IMR-90 (cell line): Measurements from ENCODE around the gene GPRC5C. TPM values are rescaled to one million over a fixed set of nuclear protein-coding genes. Genes with fewer than 3 reads are reported as not detected.

ENCODE experiments used
- ATAC-seq: fragments of 200-7000 bp; cut with Tn5 transposase; 2 replicates; pipeline ENCODE4 v1.9.1; 2020; ENCODE audit warnings: low read depth, mild to moderate bottlenecking, moderate library complexity
- BruUV-seq: library from RNA; stranded (reverse); fragments of 400-500 nt; replicated peaks from 2 replicates; lab custom pipeline; 2021; lab: Mats Ljungman, UMichigan
- CTCF ChIA-PET: fragments of 300-600 bp; formaldehyde crosslinking; extraction: SDS; loops from one replicate; lab custom pipeline; 2021; ENCODE audit warnings: antibody characterized with exemption; lab: Yijun Ruan, JAX
- POLR2A ChIA-PET: fragments of 300-600 bp; sonication (Branson Sonifier 250); formaldehyde crosslinking; loops from one replicate; lab custom pipeline; 2022; ENCODE audit warnings: antibody characterized with exemption; ENCODE audit not compliant: unreplicated experiment; lab: Charles Lee
- DNase-seq: peaks from one replicate; pipeline ENCODE4 v3.0.0; 2013
- H2AFZ ChIP-seq: replicated peaks from 2 replicates; pipeline ENCODE3; 2013; ENCODE audit warnings: low read length, mild to moderate bottlenecking; ENCODE audit not compliant: poor library complexity
- H2AK5ac ChIP-seq: 2 replicates; pipeline ENCODE4 v1.6.1; 2013; ENCODE audit warnings: low read depth, low read length, inconsistent platforms
- H2AK9ac ChIP-seq: replicated peaks from 2 replicates; pipeline ENCODE3; 2013; ENCODE audit warnings: mild to moderate bottlenecking, low read depth, low read length, moderate library complexity; ENCODE audit not compliant: poor library complexity
- H2BK120ac ChIP-seq: 2 replicates; pipeline ENCODE4 v1.6.1; 2013; ENCODE audit warnings: low read depth, low read length, inconsistent platforms
- H2BK15ac ChIP-seq: 3 replicates; pipeline ENCODE4 v1.6.1; 2013; ENCODE audit warnings: low read depth, low read length, inconsistent platforms
- H2BK20ac ChIP-seq: 2 replicates; pipeline ENCODE4 v1.6.1; 2013; ENCODE audit warnings: low read depth, mild to moderate bottlenecking, inconsistent platforms, low read length, moderate library complexity
- H2BK5ac ChIP-seq: 2 replicates; pipeline ENCODE4 v1.6.1; 2013; ENCODE audit warnings: mild to moderate bottlenecking, low read depth, low read length, inconsistent platforms; ENCODE audit not compliant: poor library complexity, severe bottlenecking
- H3K14ac ChIP-seq: replicated peaks from 2 replicates; pipeline ENCODE4 v1.6.1; 2013; ENCODE audit warnings: low read depth, low read length, inconsistent platforms
- H3K18ac ChIP-seq: 2 replicates; pipeline ENCODE4 v1.6.1; 2013; ENCODE audit warnings: low read depth, low read length, control low read depth
- H3K23ac ChIP-seq: 2 replicates; pipeline ENCODE4 v1.6.1; 2013; ENCODE audit warnings: low read depth, low read length, inconsistent platforms
- H3K27ac ChIP-seq: 2 replicates; pipeline ENCODE4 v1.5.1; 2013; ENCODE audit warnings: mild to moderate bottlenecking, control low read depth, low read length; ENCODE audit not compliant: insufficient read depth
- H3K27me3 ChIP-seq: 2 replicates; pipeline ENCODE4 v1.6.1; 2013; ENCODE audit warnings: low read length; ENCODE audit not compliant: control insufficient read depth, insufficient read depth
- H3K36me3 ChIP-seq: 2 replicates; pipeline ENCODE4 v1.6.1; 2013; ENCODE audit warnings: low read length, mixed read lengths; ENCODE audit not compliant: control insufficient read depth, insufficient read depth
- H3K4ac ChIP-seq: 2 replicates; pipeline ENCODE4 v1.6.1; 2013; ENCODE audit warnings: low read depth, low read length, inconsistent platforms
- H3K4me1 ChIP-seq: 2 replicates; pipeline ENCODE4 v1.6.1; 2013; ENCODE audit warnings: low read length, mixed read lengths; ENCODE audit not compliant: control insufficient read depth, insufficient read depth
- H3K4me2 ChIP-seq: 2 replicates; pipeline ENCODE4 v1.6.1; 2013; ENCODE audit warnings: low read depth, mild to moderate bottlenecking, control low read depth, low read length, moderate library complexity
- H3K4me3 ChIP-seq: 2 replicates; pipeline ENCODE4 v1.5.1; 2013; ENCODE audit warnings: low read depth, mild to moderate bottlenecking, control low read depth, low read length, moderate library complexity; ENCODE audit not compliant: insufficient read depth
- H3K56ac ChIP-seq: 2 replicates; pipeline ENCODE4 v1.6.1; 2013; ENCODE audit warnings: low read length, inconsistent platforms; ENCODE audit not compliant: insufficient read depth; ENCODE audit errors: extremely low read depth
- H3K79me1 ChIP-seq, 2 experiments: 2 replicates each; pipeline ENCODE4 v1.6.1; 2013; ENCODE audit warnings: low read length in 2 of 2, inconsistent platforms in 1 of 2, low read depth in 1 of 2
- H3K9ac ChIP-seq: 2 replicates; pipeline ENCODE4 v1.6.1; 2013; ENCODE audit warnings: low read depth, low read length, control low read depth
- H3K9me1 ChIP-seq: 2 replicates; pipeline ENCODE4 v1.6.1; 2013; ENCODE audit warnings: low read length, inconsistent platforms; ENCODE audit not compliant: insufficient read depth
- H3K9me3 ChIP-seq: 2 replicates; pipeline ENCODE4 v1.6.1; 2013; ENCODE audit warnings: low read length; ENCODE audit not compliant: control insufficient read depth, insufficient read depth
- H4K20me1 ChIP-seq: 2 replicates; pipeline ENCODE4 v1.6.1; 2013; ENCODE audit warnings: low read length, inconsistent platforms; ENCODE audit not compliant: insufficient read depth
- H4K5ac ChIP-seq: 2 replicates; pipeline ENCODE4 v1.6.1; 2013; ENCODE audit warnings: mild to moderate bottlenecking, low read depth, low read length, control low read depth
- H4K8ac ChIP-seq, 2 experiments: 2 replicates each; pipeline ENCODE4 v1.6.1; 2013; ENCODE audit warnings: low read depth in 2 of 2, low read length in 2 of 2, control low read depth in 1 of 2, inconsistent platforms in 1 of 2
- H4K91ac ChIP-seq: 2 replicates; pipeline ENCODE4 v1.6.1; 2013; ENCODE audit warnings: low read depth, low read length, inconsistent platforms; ENCODE audit not compliant: insufficient read depth
- BHLHE40 ChIP-seq: fragments of 150-350 bp; IDR thresholded peaks from 2 replicates; pipeline ENCODE4 v1.6.1; 2016; ENCODE audit warnings: mild to moderate bottlenecking, low read depth, low read length
- CHD1 ChIP-seq: IDR thresholded peaks from 2 replicates; pipeline ENCODE4 v1.6.1; 2012; ENCODE audit warnings: low read depth, low read length, improper control_type of control experiment
- WGBS, 2 experiments: methylation state at CpG; one replicate each; pipeline versions ENCODE4 v1.1.5 to v1.1.7; 2013; ENCODE audit warnings: missing lambda C conversion rate in 2 of 2; ENCODE audit not compliant: insufficient read length in 1 of 2; ENCODE audit errors: extremely low coverage in 2 of 2; 5-methylcytosine and 5-hydroxymethylcytosine counted together
- dilution Hi-C: fragments of 300-500 bp; cut with HindIII; formaldehyde crosslinking; loops from one replicate; pipeline ENCODE4 v1.14.3; 2018; ENCODE audit warnings: low sequenced_read_pairs; ENCODE audit not compliant: unreplicated experiment
- in situ Hi-C: fragments of 300-500 bp; cut with MboI; formaldehyde crosslinking; loops from 3 replicates; pipeline ENCODE4 v1.14.3; 2019; ENCODE audit warnings: low sequenced_read_pairs, inconsistent platforms, mixed read lengths
- intact Hi-C: fragments of 100-400 bp; cut with micrococcal nuclease; formaldehyde crosslinking; loops from 2 replicates; pipeline ENCODE4 v1.10.0; 2022
- polyA plus RNA-seq, 3 experiments: library from polyadenylated mRNA; depleted of rRNA; stranded (reverse); fragments of >200 nt; gene quantifications; 2 replicates each; pipeline ENCODE4 v1.2.3, GENCODE V29; 2012; ENCODE audit warnings: low replicate concordance in 1 of 3
- total RNA-seq: library from RNA; depleted of rRNA; stranded (reverse); fragments of >200 nt; gene quantifications from 2 replicates; pipeline ENCODE4 v1.2.3, GENCODE V29; 2012

The GPRC5C gene
- total and polyA plus RNA-seq, 2 of the 4 experiments (the other 2 are of a cell fraction) = not detected

- no TSS peak for BruUV-seq
- no peak overlapping the region for H2BK5ac ChIP-seq
Measured at GRCh38 chr17:74413491-74413890, 18.4 kb upstream of the GPRC5C start.

More at GRCh38 chr17:74413491-74413890, 18.4 kb upstream of the GPRC5C start:
- Histone ChIP-seq H2AK9ac (no peak overlapping the region), H3K4me3 (no peak overlapping the region), H4K5ac (no peak overlapping the region), H3K18ac (no peak overlapping the region), H3K4me2 (no peak overlapping the region), H2BK20ac (no peak overlapping the region), H2BK15ac (no peak overlapping the region), H3K4me1 (no peaks in the 10 kb centered on the region), H3K56ac (no peak overlapping the region), H3K27ac (no peak overlapping the region), H3K9me3 (peaks cover 32% of the 10 kb centered on the region), H3K23ac (no peak overlapping the region), H3K79me1 (no peaks in the 10 kb centered on the region), H4K20me1 (no peaks in the 10 kb centered on the region), H2AFZ (no peak overlapping the region), H4K91ac (no peak overlapping the region), H2BK120ac (no peak overlapping the region), H3K9me1 (no peaks in the 10 kb centered on the region), H3K4ac (no peak overlapping the region), H3K36me3 (no peaks in the 10 kb centered on the region), H2AK5ac (no peak overlapping the region), H3K14ac (no peak overlapping the region), H3K9ac (no peak overlapping the region), H4K8ac (no peak overlapping the region), H3K27me3 (no peaks in the 10 kb centered on the region)
- POLR2A ChIA-PET = no interaction called here
- ATAC-seq (no peak), DNase-seq (no peak)
- TF ChIP-seq CHD1 = no peak
- TF ChIP-seq BHLHE40 = no peak
- 38% methylated on average over 5 of the region's 7 CpGs; no CpG with 5 or more reads in 1 of the 2 experiments for WGBS, 2 experiments
- in situ Hi-C loops = no loop called here
- intact Hi-C loops = no loop called here
- dilution Hi-C loops = no loop called here
- CTCF ChIA-PET = no interaction called here
